ENCODE results near the gene TIMM13.

Gene TIMM13

GRCh38 chr19:2376784-2377519 is 50.4 kb downstream of the TIMM13 start:
- DNase-seq, result no peak
